ENCODE data around the gene HOXC5.

Gene HOXC5

DNA sequence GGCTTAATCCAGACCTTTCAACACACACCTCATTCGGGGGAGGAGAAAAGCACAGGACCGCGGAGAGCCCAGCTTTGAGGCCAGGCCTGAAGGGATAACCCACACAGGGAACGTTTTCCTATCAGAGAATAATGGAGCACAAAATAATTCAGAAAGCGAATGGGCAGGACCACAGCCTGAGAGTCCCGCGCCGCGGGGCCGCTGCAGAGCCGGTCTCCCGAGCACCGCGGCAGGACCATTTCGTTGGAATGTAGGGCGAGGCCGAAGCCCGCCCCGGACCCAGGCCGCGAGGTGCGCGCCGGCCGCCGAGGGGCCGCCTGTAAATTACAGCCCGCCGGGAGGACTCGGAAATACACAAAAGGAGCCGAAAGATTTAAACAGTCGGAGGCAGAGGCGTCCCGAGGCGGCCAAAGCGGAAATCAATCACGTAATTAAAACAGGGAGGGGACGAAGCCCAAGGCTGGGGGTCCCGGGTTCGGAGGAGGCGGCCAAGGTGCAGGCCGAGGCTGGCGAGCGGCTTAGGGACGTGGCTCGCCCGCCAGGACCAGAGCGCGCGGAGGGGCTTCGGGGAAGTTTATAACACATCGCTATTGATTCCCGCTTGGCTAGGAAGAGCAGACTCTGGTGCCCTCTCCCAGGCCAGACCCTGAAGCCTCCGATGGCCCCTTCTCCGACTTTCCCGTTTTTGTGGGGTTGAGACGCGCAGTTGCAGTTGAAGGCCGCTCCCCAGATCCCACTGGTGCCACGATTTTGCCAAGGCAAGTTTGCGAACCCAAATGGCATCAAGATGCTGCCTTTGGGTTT is 14.5 kb downstream of the HOXC5 start:
- no peak for DNase-seq (ENCODE audit: low read depth)

DNA sequence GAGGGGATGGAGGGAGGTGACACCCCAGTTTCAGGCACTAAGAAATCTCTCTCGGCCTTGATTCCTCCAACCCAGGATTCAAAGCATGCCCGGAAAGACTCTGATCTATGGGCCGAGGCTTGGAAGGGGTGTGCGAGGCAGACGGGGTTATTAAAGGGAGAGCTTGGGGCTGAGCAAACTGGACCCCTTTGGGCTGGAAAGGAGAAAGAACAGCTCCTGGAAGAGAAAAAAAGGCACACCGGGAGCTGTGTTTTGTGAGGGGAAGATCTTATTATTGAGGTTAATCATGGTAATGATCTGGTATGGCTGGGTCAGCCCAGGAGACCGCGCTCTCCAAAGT is 15.1 kb downstream of the HOXC5 start:
- no peak for DNase-seq (ENCODE audit: low read depth)

DNA sequence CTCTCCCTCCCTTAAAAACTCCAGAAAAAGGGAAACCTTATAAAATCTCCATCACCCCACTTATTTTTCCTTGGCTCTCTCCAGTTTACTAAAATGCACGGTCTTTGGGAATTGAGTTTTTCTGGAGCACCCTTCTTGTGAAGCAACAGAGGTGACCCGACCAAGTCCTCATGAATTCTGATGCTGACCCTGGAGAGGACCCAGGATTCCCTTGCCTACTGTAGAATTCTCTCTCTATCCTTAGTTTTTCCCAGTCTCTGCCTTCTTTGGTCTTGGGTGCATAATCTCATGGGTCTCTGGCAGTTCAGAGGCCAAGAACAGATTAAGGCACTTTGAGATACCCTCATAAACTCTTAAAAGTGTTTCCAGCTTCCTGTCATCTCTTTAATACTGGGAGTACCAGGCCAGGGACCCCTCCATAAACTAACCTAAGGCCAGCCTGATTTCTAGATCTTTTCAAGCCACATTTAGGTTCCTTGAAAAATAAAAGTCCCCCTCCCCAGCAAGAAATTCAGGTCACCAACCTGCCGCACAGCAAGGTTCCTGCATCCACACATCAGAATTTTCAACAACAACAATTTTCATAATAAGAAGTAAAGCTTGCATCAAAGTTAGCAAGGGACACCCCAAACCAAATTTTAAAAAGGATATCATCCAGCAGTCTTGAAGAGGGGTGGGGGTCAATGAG is 15.7 kb downstream of the HOXC5 start:
- no peak for DNase-seq (ENCODE audit: low read depth)

DNA sequence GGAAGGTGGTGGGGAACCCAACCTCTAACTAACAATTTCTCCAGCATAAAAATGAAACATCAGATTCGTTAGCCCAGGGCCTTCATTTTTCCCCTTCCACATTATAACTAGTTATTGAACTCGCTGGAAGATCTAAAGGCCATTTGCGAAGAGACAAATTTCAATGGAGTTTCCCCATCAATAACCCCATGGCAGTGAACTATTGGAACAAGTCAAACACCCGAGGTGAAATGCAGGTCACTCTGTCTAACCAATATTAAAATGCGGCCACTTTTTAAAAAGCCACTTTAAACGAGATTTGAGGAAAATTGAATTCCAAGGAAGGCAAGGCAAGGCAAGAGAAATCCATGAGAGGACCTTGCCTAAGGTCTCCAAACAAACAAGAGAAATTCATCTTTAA is 16.3 kb downstream of the HOXC5 start:
- DNase-seq (ENCODE audit: low read depth): no peak

DNA sequence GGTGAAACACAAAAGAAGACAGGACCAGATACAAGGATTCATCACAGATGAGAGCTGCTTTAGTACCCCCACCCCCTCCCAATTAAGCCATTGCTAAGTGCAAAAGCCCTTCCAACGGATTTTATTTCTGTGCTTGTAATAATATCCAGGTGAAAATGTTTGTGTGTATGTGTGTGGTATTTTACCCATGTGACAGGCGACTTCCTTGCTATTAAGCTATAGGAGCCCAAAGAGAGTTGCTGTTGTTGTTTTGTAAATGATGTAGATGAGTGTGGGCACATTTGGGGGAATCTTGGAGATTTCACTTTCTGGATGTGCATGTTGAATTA is 17.6 kb downstream of the HOXC5 start:
- DNase-seq (ENCODE audit: low read depth): no peak

DNA sequence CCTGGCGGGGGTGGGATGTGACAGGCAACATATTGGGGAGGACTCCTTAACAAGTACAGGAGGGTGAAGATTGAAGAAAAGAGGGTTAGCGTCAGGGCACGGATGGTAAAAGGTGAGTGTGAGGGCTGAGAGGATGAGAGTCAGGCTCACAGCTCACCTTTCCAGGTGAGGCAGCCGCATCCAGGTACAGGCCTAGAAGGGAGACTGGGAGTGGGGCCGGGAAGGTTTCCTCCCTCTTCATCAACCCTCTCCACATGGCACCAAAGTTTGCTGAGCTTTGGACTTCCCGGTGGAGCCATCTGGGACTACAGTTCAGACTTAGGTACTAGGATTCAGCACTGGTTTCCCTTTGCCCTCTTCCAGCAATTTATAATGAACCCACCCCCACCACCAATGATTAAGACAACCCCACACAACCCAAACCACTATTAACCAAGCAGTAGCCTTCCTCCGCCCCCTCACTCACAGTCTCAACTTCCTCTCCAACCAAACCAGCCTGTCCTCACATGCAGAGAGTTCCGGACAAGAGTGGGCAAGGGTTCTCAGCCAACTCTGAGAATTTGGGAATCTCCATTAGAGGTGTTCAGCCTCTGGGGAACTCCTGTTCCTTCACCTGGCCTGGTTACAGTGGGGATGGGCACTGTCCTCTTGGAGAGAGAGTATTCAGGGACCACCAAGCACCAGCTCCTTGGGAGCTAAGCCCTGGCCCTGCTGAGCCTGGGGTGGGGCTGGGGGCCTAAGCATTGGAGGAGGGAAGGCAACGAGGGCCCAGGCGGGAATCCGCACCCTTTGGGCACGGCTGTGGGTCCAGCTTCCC is 18.4 kb downstream of the HOXC5 start:
- DNase-seq (ENCODE audit: low read depth): no peak

DNA sequence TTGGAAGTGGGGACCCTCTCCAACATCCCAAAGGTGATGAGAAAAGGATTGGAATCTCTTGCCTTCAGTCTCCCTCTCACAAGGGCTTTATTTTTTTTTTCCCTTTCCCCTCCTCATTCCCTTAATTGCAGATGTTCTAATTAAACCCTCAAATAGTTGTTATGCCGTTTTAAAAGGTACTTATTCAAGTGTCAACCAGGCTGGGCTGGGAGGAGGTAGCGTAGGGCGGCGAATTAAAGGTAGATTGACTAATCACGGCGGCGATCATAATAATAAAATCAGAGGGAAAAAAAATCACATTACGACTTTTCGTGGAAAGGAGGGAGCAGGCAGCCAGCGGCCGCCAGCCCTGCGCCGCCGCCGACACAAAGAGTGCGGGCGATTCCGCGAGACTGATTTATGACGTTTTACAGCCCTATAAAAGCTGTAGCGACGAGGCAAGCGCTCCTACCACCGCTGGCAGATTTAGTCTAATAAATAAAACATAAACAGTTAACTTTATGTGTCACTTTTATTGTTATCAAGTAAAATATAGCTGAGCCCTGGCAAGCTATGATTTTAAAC is 19.1 kb downstream of the HOXC5 start:
- no peak for DNase-seq (ENCODE audit: low read depth)

DNA sequence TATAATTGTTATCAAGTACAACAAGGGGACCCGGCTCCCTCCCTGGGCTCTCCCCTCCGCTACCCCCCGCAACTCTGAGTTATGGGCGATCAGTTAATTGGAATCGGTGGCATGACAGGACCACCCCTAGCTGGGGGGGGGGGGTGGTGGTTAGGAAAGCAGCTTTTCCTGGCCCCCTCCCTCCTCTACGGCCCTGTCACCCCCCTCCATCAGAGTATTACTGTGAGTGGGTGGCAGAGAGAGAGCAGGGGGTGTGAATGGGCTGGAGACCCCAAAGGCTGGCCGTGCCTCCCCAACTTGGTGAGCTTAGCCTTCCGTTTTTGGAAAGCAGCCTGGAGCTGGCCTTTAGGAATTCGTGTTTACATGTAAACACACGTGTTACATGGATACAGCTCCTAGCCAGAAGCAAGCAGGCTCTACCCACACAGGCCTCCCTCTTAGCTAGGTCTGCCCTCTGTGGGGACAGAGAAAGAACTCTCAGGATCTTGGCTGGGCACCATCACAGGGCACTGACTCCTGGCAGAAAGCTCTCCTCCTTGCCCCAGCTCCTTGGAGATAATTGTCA is 19.7 kb downstream of the HOXC5 start:
- no peak for DNase-seq (ENCODE audit: low read depth)

DNA sequence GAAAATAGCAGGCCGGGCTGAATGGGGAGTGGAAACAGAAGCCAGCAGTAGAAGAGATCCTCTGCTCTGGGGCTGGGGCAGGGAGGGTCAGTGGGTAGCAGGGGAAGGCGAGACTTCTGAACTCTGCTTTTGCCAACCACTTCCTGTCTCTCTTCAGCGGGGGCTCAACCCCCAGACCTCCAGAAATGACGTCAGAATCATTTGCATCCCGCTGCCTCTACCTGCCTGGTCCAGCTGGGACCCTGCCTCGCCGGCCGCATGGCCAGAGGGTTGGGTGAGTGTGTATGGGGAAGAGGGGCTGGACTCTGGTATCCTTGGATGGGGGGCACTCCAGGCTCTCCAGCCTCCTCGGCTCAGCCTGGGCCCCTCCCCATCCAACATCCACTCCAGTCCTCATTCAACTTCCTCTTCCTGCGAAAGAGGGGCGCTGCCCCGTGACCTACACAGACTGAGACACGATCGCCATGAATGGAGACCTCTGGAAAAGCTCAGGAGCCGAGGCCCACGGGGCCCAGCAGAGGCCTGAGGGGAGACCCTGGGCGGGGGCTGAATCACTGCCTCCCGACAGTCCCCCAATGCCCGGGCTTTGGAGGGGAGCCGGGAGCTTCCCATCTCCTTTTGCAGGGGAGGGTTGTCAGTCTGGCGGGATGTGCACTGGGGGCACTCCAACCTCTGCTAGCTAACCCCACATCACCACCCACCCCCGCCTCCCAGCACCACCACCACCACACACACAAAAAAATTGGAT is 20.3 kb downstream of the HOXC5 start:
- no peak for DNase-seq (ENCODE audit: low read depth)

DNA sequence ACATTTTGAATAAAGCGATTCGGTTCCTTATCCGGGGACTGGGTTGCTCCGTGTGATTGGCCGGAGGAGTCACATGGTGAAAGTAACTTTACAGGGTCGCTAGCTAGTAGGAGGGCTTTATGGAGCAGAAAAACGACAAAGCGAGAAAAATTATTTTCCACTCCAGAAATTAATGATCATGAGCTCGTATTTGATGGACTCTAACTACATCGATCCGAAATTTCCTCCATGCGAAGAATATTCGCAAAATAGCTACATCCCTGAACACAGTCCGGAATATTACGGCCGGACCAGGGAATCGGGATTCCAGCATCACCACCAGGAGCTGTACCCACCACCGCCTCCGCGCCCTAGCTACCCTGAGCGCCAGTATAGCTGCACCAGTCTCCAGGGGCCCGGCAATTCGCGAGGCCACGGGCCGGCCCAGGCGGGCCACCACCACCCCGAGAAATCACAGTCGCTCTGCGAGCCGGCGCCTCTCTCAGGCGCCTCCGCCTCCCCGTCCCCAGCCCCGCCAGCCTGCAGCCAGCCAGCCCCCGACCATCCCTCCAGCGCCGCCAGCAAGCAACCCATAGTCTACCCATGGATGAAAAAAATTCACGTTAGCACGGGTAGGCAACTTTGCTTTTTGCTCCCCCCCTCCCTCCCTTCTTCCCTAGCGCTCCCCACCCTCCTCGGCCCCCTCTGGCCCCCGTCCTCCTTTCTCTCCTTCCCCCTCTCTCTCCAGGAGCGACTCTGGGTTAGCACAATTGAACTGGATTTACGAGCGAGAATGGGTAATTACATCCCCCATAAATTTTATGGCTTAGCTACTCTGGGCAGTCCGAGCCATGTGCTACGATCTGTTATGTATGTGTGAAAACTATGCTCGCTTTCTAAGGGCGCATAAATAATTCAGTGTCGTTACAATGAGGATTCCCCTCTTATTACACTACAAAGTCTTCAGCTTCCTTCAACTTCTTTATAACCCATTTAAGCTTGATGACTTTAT is 21.2 kb downstream of the HOXC5 start, which contains the start of gene HOXC4:
HOXC4 (plus strand) TSS at position 85 of the 991 bp plus-strand sequence; CDS start at position 173, 88 bp downstream.
- no peak for DNase-seq (ENCODE audit: low read depth)

DNA sequence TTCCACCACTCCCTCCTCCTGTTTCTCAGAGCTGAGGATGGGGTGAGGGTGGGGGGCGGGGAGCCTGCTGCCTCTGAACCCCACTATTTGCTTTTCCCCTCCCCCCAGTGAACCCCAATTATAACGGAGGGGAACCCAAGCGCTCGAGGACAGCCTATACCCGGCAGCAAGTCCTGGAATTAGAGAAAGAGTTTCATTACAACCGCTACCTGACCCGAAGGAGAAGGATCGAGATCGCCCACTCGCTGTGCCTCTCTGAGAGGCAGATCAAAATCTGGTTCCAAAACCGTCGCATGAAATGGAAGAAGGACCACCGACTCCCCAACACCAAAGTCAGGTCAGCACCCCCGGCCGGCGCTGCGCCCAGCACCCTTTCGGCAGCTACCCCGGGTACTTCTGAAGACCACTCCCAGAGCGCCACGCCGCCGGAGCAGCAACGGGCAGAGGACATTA is 21.9 kb downstream of the HOXC5 start:
- DNase-seq (ENCODE audit: low read depth): no peak

DNA sequence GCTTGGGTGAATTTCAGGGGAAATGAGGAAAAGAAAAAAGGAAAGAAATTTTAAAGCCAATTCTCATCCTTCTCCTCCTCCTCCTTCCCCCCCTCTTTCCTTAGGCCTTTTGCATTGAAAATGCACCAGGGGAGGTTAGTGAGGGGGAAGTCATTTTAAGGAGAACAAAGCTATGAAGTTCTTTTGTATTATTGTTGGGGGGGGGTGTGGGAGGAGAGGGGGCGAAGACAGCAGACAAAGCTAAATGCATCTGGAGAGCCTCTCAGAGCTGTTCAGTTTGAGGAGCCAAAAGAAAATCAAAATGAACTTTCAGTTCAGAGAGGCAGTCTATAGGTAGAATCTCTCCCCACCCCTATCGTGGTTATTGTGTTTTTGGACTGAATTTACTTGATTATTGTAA is 22.7 kb downstream of the HOXC5 start:
- DNase-seq (ENCODE audit: low read depth): no peak

DNA sequence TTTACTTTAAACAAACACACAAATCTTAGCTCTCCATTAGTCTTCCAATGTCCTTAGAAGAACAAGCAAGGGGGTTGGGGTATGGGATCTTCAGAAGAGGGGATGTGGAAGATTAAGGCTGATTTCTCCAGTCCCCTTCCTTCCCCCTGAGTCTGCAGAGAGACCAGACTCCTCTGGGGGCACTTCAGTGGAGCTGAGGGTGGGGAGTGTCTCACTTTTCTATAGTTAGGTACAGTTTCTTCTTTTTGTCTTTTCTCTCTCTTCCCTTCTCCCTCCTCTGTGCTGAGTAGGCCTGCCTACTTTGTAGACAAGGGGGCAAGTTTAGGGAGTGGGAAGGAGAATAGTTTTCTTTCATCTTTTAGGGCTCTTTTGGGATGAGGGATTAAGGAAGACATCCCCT is 23.3 kb downstream of the HOXC5 start:
- no peak for DNase-seq (ENCODE audit: low read depth)

DNA sequence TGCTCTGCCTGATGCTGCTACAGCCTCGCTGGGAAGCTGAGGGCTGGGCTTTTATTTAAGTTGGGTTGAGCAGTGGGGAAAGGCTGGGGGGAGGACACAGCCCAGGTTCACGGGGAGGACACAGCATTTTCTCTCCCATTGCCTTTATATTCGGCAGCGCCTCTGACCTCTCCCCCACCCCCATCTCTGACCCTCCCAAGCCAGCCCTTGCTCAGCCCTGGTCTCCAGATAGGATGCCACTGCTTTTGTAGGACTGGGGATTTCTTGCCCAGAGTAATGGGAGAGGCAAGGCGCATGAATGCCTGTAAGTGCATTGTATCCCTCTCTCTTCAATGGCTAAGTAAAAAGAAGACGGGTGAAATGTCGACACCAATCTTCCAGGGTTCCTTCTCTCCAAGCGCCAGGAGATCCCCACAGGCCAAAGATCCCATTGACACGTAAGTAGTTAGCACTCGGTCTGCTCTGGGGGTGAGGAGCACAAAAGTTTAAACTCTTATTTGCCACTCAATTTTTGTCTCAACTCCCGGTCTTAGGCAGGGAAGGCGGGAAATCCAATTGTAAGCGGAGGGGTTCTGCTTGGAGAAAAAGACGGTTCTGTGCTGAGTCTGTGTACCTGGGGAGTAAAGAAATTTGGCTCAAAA is 25.4 kb downstream of the HOXC5 start:
- DNase-seq (ENCODE audit: low read depth): no peak

DNA sequence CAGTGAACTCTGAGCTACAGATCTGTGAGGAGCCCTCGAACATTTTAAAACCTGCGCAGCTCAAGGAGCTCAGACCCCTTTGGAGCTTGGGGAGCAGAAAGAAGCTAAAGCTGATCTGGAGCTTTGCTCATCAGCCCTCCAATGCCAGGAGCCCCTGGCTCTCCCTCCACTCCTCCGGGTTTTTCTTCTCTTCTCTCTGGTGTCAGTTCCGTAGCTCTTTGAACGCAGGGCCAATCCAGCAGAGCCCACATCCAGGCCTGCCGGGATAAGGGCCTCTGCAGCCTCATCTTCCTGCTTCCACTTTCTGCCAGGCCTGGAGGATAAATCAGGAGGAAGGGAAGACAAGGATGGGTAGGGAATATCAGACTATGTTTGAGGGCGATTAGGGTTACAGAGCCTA is 26.8 kb downstream of the HOXC5 start:
- no peak for DNase-seq (ENCODE audit: low read depth)

DNA sequence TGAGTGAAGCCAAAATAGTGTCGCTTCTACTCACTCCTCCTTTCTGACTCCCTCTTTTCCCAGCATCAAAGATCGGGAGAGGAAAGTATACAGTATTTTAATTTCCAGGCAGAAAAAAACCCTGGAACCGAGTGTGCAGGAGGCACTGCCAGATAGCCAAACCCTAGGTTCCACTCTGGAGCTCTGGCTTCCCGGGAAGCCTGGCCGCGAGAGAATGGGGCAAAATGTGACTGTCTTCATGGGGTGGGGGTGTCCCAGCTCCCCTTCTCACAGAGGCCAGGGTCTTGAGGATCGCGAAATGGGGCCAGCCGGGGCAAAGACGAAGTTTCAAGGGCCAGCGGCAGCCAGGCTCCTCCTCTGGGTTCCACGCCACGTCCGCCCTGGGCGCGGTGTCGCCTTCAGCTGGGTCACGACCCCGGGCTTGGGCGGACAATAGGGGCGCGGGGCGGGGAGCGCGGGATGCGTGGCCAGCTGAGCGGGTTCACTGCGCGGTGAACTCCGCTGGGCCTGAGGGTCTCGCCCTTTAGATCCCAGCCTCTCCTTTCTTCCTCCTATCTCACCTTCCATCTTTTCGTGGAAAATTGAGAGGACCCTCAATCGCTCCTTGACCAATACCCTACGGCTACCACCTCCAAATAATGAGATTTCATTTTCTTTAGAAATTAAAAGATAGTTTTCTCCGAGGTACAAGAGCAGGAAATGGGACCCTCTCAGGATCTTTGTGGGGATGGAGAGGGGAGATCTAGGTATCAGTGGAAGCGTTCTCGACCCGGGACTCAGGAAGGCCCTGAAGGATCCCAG is 27.5 kb downstream of the HOXC5 start:
- no peak for DNase-seq (ENCODE audit: low read depth)

DNA sequence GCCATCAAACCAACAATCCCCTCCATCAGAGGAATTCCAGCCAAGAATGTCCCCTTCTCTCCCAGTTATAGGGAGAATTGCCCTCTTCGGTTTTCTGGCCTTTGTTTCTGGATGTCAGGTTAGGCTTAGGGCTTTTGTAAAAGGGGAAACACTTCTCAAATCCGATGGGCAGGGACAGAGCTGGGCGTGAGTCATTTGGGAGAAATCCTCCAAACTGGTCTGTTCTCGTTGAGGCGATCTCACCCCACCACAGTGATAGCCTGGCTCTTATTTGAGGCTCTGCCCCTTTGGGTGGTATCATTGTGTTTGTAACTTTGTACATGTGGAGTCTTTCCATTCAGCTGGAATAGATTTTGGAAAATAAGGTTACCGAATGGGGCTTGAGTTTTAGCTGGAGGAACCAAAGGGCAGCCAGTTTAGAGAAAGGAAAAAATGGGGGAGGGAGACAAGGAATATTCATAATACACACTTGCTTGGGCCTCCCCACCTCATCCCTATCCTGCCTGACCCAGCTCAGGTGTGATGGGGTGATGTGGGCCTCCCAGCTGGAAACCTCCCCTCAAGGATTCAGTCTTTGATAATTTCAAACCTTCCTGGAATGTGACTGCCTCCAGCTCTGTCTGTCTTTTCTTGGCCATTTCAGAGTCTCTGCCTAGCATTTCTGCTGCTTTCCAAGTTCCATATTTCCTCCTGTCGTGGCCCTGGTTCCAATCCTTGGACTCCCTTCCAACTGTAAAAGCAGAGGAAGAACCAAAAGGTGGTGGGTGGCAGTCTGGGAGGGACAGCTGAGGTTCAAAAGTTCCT is 28.3 kb downstream of the HOXC5 start:
- DNase-seq (ENCODE audit: low read depth): no peak

DNA sequence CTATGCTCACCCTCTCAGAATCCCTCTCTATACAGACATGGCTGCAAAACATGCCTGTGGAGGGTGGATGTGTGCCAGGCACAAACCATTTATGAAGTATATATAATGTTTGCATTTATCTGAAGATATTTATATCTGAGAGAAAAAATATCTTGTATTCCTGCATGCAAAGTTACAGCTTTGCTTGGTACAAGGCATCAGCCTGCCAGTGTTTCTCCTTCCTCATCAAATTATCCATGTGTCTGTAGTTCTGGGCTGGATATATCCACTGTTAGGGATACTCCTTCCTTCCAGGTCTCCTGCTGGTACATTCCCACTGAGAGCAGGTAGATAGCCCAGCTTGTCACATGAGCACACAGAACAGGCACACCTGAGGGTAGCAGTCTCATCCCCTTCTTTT is 32.8 kb downstream of the HOXC5 start:
- DNase-seq (ENCODE audit: low read depth): no peak

Measured in stimulated activated CD8-positive, alpha-beta memory T cell treated with anti-CD3 and anti-CD28 coated beads, Interleukin-15, amount 100 ng/mL, for 1 hour (primary cell).